ENCODE data around the gene RANBP9. TPM values are rescaled to one million over a fixed set of nuclear protein-coding genes. Genes with fewer than 3 reads are reported as not detected.

RANBP9 gene
- total and polyA plus RNA-seq, 9 of the 15 experiments (the other 6 are each of a cell fraction or from before 2014, with no cell fraction given): 27.5 to 130 (median 61.5) TPM

DNA sequence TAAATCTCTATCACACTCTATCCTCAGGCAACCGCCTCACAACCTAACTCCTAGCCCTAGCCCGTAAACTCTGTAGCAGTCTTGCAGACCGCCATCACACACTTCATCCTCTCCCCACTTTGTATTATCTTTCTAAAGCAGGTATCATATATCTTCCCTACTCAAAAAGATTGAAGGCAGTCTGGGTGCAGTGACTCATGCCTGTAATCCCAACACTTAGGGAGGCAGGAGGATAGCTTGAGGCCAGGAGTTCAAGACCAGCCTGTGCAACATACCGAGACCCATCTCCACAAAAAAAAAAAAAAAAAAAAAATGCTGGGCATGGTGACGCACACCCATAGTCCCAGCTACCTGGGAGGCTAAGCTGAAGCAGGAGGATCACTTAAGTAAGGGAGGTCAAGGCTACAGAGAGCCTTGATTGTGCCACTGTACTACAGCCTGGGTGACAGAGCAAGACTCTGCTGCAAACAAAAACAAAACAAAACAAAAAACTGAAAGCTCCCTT lies 22.9 kb downstream of the RANBP9 start (continued):
- TF ChIP-seq, protein P1, sequence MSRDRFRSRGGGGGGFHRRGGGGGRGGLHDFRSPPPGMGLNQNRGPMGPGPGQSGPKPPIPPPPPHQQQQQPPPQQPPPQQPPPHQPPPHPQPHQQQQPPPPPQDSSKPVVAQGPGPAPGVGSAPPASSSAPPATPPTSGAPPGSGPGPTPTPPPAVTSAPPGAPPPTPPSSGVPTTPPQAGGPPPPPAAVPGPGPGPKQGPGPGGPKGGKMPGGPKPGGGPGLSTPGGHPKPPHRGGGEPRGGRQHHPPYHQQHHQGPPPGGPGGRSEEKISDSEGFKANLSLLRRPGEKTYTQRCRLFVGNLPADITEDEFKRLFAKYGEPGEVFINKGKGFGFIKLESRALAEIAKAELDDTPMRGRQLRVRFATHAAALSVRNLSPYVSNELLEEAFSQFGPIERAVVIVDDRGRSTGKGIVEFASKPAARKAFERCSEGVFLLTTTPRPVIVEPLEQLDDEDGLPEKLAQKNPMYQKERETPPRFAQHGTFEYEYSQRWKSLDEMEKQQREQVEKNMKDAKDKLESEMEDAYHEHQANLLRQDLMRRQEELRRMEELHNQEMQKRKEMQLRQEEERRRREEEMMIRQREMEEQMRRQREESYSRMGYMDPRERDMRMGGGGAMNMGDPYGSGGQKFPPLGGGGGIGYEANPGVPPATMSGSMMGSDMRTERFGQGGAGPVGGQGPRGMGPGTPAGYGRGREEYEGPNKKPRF (IDR thresholded peaks at IDR 0.05; ENCODE audit: low read depth, low read length): no peak
- TF ChIP-seq EZH2 (IDR thresholded peaks at IDR 0.05; ENCODE audit: borderline replicate concordance, low read depth, low read length): no peak
- TF ChIP-seq, protein P2, sequence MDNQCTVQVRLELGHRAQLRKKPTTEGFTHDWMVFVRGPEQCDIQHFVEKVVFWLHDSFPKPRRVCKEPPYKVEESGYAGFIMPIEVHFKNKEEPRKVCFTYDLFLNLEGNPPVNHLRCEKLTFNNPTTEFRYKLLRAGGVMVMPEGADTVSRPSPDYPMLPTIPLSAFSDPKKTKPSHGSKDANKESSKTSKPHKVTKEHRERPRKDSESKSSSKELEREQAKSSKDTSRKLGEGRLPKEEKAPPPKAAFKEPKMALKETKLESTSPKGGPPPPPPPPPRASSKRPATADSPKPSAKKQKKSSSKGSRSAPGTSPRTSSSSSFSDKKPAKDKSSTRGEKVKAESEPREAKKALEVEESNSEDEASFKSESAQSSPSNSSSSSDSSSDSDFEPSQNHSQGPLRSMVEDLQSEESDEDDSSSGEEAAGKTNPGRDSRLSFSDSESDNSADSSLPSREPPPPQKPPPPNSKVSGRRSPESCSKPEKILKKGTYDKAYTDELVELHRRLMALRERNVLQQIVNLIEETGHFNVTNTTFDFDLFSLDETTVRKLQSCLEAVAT (IDR thresholded peaks at IDR 0.05): peak in 1 of 2 experiments; percentile 63; a peak in 1 of 4 replicates
- TF ChIP-seq, protein P3, sequence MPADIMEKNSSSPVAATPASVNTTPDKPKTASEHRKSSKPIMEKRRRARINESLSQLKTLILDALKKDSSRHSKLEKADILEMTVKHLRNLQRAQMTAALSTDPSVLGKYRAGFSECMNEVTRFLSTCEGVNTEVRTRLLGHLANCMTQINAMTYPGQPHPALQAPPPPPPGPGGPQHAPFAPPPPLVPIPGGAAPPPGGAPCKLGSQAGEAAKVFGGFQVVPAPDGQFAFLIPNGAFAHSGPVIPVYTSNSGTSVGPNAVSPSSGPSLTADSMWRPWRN (IDR thresholded peaks at IDR 0.05; ENCODE audit: low read depth): peak; percentile 45; the same call in 1 of the 2 replicates
- TF ChIP-seq NFIC (IDR thresholded peaks at IDR 0.05): peak; percentile 60; the same call in 1 of the 2 replicates
- 0 out of 2 replicates have a peak, but pooled peaks have one; percentile 68 for TF ChIP-seq CBX1 (IDR thresholded peaks at IDR 0.05; ENCODE audit: low read depth)
- TF ChIP-seq, protein P4, sequence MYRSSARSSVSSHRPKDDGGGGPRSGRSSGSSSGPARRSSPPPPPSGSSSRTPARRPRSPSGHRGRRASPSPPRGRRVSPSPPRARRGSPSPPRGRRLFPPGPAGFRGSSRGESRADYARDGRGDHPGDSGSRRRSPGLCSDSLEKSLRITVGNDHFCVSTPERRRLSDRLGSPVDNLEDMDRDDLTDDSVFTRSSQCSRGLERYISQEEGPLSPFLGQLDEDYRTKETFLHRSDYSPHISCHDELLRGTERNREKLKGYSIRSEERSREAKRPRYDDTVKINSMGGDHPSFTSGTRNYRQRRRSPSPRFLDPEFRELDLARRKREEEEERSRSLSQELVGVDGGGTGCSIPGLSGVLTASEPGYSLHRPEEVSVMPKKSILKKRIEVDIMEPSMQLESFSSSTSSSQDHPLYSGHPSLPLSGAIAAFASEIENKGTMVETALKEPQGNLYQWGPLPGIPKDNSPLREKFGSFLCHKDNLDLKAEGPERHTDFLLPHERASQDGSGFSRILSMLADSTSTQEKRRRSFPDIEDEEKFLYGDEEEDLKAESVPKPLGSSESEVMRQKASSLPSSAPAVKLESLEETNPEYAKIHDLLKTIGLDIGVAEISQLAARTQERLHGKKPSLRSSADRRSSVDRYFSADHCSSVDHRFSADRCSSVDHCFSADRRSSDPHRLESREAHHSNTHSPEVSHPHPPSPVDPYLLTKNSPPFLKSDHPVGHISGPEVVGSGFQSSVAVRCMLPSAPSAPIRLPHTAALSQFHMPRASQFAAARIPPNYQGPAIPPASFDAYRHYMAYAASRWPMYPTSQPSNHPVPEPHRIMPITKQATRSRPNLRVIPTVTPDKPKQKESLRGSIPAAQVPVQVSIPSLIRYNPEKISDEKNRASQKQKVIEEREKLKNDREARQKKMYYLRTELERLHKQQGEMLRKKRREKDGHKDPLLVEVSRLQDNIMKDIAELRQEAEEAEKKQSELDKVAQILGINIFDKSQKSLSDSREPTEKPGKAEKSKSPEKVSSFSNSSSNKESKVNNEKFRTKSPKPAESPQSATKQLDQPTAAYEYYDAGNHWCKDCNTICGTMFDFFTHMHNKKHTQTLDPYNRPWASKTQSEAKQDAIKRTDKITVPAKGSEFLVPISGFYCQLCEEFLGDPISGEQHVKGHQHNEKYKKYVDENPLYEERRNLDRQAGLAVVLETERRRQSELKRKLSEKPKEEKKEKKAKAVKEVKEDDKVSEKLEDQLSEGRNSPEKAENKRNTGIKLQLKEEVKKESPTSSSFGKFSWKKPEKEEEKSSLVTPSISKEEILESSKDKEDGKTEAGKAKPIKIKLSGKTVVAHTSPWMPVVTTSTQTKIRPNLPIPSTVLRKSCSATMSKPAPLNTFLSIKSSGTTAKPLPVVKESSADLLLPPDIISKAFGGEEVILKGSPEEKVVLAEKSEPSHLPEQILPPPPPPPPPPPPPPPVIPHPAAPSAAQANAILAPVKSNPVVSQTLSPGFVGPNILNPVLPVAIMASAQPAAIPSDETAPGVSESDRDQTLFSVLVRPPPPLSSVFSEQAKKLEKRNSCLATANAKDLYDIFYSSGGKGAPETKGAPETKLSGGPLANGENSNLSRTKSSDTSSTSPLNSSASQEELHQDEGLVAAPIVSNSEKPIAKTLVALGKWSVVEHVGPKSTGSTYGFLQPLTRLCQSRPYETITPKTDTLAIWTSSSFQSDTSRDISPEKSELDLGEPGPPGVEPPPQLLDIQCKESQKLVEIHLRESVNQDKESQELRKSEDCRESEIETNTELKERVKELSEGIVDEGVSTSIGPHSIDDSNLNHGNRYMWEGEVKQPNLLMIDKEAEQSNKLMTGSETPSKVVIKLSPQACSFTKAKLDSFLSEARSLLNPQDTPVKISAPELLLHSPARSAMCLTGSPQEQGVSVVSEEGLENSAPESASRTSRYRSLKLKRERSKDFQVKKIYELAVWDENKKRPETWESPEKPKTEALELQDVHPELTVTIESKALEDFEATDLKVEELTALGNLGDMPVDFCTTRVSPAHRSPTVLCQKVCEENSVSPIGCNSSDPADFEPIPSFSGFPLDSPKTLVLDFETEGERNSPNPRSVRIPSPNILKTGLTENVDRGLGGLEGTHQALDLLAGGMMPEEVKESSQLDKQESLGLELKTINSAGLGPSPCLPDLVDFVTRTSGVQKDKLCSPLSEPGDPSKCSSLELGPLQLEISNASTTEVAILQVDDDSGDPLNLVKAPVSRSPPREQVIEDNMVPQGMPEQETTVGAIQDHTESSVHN (IDR thresholded peaks at IDR 0.05; ENCODE audit: borderline replicate concordance in 1 of 2, low read depth in 1 of 2): no peak
- TF ChIP-seq HIVEP1 (CRISPR knock-in tag; IDR thresholded peaks at IDR 0.05): no peak

Measured in K562 (cell line).